Measurements from ENCODE around the gene SGSM1.

The SGSM1 gene

DNA sequence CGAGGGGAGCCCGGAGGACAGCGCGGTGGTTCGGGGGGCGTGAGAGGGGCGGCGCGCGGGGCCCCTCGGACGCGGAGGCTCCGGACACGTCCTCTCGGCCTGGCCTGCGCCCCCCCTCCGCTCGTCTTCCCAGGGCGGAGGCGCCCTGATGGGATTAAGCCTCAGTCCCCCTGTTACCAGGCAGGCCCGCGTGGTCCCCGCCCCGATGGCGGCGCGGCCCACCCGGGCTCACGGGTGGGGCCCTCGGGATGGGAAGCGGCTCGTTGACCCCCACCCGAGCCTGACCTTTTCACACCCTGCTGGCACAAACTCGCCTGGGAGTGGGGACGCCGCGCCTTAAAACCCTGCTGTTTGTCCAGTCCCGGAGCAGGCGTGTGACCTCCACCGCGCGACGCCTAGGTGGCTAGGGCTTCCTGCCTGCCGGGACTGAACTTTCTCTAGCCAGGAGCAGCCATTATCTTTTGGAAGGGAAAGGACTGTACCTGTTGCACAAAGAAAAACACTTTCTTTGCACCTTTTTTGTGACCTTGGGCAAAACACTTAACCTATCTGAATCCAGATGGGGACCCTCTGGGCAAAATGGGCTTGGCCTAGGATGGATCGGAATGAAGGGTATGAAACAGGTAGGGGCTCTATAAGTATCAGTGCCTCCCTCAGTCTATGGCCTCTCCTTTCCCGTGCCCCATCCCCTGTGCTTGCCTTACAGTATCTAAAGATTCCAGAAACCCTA lies 147.5 kb downstream of the SGSM1 start:
- DNase-seq: no peak

GRCh38 chr22:24954114-24954463 lies 148.1 kb downstream of the SGSM1 start:
- no peak for DNase-seq

- no peak for DNase-seq
Observed at GRCh38 chr22:24954856-24955255, 148.8 kb downstream of the SGSM1 start.

DNA sequence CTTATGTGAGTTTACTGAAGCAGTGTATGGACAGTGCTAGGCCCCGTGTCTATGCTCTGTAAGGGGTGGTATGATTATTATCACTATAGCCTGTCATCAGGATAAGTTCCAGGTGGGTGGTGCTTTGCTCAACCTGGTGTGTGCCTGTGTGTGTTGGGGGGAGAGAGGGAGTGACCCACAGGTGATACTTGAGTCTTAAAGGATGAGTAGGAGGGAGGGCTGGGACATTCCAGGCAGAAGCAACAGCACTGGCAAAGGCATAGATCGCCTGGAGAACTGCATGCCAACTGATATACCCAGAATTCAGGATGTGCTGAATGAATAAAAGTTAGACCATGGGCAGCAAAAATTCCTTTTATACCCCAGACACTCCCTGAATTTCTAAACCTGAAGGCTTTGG lies 151.0 kb downstream of the SGSM1 start:
- DNase-seq: no peak

DNA sequence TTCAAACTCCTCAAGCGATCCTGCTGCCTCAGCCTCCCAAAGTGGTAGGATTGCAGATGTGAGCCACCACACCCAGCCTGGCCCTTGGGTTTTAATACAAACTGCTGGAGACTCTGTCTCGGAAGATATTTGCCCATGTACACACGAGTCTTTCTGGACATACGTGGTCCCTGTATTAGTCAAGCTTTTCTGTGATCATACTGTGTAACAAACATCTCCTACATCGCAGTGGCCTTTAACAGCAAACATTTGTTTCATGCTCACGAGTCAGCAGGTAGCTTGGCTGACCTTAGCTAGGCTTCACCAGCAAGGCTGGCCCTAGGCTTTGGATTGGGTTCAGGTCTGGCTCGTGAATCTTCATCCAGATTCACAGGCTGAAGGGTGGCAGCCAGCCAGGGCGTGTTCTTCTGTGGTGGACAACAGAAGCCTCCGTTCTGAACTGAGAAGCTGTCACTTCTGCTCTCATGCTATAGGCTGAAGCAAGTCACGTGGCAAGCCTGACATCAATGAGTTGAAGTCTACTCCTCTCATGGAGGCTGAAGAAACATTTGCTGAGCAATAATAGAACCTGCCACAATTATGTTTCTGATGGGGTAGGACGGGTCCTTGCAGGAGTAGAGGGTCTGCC lies 155.3 kb downstream of the SGSM1 start:
- DNase-seq: no peak

GRCh38 chr22:24962094-24962493 lies 156.1 kb downstream of the SGSM1 start:
- DNase-seq: no peak

DNA sequence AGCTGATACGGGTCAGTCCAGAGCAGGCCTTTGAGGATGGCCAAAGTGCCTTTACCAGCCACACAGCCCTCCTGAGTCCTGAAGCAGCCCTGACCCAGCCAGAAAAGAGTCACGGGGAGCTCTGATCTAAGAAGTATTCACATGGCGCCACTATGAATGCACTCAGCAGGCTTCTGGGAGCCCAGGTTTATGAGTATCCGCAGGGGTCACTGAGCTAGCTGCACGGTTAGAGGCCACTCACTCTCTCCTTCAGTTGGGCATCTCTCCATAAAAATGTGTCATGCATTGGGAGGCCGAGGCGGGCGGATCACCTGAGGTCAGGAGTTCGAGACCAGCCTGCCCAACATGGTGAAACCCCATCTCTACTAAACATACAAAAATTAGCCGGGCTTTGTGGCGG lies 156.8 kb downstream of the SGSM1 start:
- no peak for DNase-seq

- no peak for DNase-seq
Observed at GRCh38 chr22:24964441-24964840, 158.4 kb downstream of the SGSM1 start.

GRCh38 chr22:24965822-24966626 lies 160.0 kb downstream of the SGSM1 start:
- DNase-seq: no peak

DNA sequence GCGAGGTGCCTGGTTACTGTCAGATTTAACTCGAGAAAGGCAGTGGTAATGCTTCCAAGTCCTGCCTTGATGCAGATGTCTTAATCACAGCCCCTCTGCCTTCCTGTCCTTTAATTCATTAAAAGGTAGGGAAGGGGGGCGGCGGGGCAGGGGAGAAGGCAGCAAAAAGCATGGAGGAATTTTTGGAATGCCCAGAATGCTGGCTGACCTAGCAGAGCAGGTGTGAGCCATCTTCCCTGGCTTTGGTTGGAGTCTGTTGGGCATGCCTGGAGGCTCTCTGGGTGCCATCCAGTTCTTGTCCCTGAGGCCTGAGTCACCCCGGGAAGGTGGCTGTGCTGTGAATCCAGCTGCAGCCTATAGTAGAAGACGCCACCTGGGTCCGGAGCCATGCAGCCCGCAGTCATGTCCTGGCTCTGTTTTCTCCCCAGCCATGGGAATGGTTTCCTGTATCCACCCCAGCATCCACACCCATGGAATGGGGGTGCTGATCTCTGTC lies 162.1 kb downstream of the SGSM1 start:
- no peak for DNase-seq

GRCh38 chr22:24969560-24970301 lies 163.7 kb downstream of the SGSM1 start:
- no peak for DNase-seq

DNA sequence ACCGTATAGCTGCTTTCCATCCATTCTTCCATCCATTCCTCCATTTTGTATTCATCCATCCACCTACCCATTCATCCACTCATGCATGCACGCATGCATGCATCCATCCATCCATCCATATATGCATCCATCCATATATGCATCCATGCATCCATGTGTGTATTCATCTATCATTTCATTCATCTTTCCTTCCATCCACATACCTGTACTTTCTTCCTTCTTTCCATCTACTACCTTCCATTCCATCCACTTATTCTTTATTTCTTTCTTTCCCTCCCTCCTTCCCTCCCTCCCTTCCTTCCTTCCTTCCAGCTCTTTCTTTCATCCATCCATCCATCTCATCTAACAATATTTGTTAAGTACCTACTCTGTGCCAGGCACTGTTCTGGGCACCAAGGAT lies 166.4 kb downstream of the SGSM1 start:
- no peak for DNase-seq

GRCh38 chr22:24973872-24974271 lies 167.9 kb downstream of the SGSM1 start:
- no peak for DNase-seq

DNA sequence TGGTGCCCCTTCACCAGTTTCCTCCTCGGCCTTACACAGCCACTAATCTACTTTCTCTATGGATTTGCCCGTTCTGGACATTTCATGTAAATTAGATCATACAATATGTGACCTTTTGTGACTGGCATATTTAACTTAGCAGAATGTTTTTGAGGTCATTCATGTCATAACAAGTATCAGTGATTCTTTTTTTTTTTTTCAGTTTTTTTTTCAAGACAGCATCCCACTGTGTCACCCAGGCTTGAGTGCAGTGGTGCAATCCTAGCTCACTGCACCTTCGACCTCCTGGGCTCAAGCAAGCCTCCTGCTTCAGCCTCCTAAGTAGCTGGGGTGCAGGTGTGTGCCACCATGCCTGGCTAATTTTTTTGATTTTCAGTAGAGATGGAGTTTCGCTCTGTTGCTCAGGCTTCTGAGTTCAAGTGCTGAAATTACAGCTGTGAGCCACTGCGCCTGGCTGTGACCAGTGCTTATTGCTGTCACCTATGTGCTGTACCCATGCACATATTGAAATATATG lies 169.2 kb downstream of the SGSM1 start:
- DNase-seq: no peak

GRCh38 chr22:24975813-24976341 lies 169.9 kb downstream of the SGSM1 start:
- DNase-seq: no peak

DNA sequence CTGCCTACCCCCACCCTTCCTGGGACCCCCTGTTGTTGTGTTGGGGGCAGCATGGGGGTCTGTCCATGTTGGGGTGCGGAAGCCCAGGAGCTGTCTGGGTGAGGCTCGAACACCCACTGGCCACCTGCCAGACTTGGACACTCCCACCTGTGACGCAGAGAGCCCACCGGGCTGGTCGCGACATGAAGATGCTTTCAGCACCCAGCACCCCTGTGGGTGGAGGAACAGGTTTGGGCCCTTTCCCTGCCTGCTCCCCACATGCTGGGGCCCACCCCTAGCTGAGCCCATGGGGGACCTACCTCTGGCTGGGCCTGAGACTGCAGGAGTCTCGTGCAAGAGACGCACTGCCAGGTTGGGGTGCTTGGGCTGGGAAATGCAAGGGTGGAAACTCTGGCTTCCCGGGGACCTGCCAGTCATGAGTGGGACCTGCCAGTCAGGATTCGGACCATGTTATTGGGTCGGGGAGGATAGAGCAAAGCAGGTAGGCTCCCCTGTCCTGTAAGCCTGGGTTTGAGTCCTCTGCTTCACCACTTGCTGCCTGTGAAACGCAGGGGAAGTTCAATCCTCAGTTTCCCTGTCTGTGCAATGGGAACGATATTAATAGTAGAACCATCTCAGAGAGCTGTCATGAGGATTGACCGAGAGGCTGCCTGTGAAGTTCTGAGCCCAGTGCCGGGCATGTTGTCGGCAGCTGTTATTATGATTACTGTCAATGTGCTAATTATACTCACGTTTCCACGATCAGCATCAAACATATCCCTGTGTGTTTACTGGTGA lies 170.6 kb downstream of the SGSM1 start:
- no peak for DNase-seq
